Spleen (tissue), 7 donors: ENCODE data around the gene PPP1R3F.

Experiments used
- POLR2A ChIP-seq, 3 donors: fragments of 450-650 bp; IDR thresholded peaks; one replicate each; pipeline ENCODE4 v1.5.1; 2017; ENCODE audit warnings: antibody characterized with exemption in 3 of 3, mild to moderate bottlenecking in 1 of 3
- TF ChIP-seq, protein P1 (sequence below), 11 experiments: fragments of 200-600 bp in 7 of 11; fragments of 450-650 bp in 4 of 11; sonication (generic) in 4 of 11; IDR thresholded peaks in 8 of 11; conservative IDR thresholded peaks in 3 of 11; 1 replicate in 7 of 11; 2 replicates in 4 of 11; pipeline versions ENCODE4 v1.4.0 to v1.8.0; 2016 to 2021; ENCODE audit warnings: antibody characterized with exemption in 11 of 11, inconsistent platforms in 4 of 11, mild to moderate bottlenecking in 1 of 11
- donor health status: DM: no; HTN: no; CAD: no; lungs with moderate emphysema.
- donor health status: DM: no; HTN: no; CAD: no.
- donor health status: DM: no; HTN: no; CAD: no.

DNA sequence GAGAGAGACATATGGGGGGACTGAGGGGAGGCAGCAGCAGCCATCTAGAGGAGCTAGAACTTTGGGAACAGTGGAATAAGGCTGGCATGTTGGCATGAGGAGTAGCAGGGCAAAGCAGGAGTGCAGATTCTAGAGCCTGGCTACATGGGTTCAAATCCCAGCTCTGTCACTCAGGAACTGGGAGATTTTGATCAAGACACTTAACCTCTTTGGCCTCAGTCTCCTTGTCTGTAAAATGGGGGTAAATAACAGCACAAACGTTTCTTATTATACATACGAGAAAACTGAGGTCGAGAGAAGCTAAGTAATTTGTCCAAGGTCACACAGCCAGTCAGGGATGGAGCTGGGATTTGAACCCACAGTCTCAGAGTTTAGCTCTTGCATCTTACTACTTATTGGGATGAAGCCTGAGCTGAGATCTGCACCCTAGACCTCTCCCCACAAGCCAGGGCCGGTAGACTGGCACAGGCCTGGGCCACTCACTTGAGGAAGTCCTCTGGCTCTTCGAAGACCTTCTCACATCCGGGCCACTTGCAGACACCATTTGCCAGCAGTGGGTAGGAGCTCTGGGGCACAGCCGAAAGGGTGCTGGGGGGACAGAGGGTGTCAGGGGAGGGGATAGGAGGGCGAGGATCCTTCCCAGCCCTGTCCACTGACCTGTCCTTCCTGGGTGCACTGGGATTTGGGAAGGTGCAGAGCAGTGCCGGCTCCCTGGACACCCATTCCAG, 13.2 kb upstream of the PPP1R3F start:
- TF ChIP-seq POLR2A (IDR thresholded peaks at IDR 0.05): no peak
- TF ChIP-seq, protein P1, sequence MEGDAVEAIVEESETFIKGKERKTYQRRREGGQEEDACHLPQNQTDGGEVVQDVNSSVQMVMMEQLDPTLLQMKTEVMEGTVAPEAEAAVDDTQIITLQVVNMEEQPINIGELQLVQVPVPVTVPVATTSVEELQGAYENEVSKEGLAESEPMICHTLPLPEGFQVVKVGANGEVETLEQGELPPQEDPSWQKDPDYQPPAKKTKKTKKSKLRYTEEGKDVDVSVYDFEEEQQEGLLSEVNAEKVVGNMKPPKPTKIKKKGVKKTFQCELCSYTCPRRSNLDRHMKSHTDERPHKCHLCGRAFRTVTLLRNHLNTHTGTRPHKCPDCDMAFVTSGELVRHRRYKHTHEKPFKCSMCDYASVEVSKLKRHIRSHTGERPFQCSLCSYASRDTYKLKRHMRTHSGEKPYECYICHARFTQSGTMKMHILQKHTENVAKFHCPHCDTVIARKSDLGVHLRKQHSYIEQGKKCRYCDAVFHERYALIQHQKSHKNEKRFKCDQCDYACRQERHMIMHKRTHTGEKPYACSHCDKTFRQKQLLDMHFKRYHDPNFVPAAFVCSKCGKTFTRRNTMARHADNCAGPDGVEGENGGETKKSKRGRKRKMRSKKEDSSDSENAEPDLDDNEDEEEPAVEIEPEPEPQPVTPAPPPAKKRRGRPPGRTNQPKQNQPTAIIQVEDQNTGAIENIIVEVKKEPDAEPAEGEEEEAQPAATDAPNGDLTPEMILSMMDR (IDR thresholded peaks at IDR 0.05 in 8 of 11, conservative IDR thresholded peaks at IDR 0.05 in 3 of 11): no peak
